Activated T-cell treated with anti-CD3 and anti-CD28 coated beads, Interleukin-2, amount 50 U/mL, for 1 hour (primary cell): ENCODE data around the gene USP9Y.

Experiments used
- DNase-seq: peaks from one replicate; pipeline ENCODE4 v3.0.0-alpha.2; 2020

USP9Y gene

GRCh38 chrY:12808046-12808445 is 107.0 kb downstream of the USP9Y start:
- DNase-seq: no peak

GRCh38 chrY:12809034-12809433 is 108.0 kb downstream of the USP9Y start:
- no peak for DNase-seq

GRCh38 chrY:12823408-12823807 is 122.4 kb downstream of the USP9Y start:
- DNase-seq: no peak

GRCh38 chrY:12826791-12827190 is 125.8 kb downstream of the USP9Y start:
- DNase-seq: no peak

- no peak for DNase-seq
These were observed 132.3 kb downstream of the USP9Y start for GRCh38 chrY:12833284-12833683.

GRCh38 chrY:12837550-12837949 is 136.5 kb downstream of the USP9Y start:
- DNase-seq: no peak

- DNase-seq: no peak
These were observed 140.3 kb downstream of the USP9Y start for GRCh38 chrY:12841368-12841767.

GRCh38 chrY:12846793-12847192 is 145.8 kb downstream of the USP9Y start:
- no peak for DNase-seq

GRCh38 chrY:12855791-12856275 is 154.8 kb downstream of the USP9Y start:
- DNase-seq: no peak

GRCh38 chrY:12867960-12868359 is 166.9 kb downstream of the USP9Y start:
- DNase-seq: no peak

GRCh38 chrY:12896973-12897372 is 195.9 kb downstream of the USP9Y start:
- no peak for DNase-seq

GRCh38 chrY:12898604-12899003 is 197.6 kb downstream of the USP9Y start:
- no peak for DNase-seq

GRCh38 chrY:12904618-12905516 is 203.8 kb downstream of the USP9Y start, which contains the start of gene DDX3Y:
TSS of gene DDX3Y (plus strand) at chrY:12904868. CDS start at chrY:12904937, 69 bp downstream.
- no peak for DNase-seq

- no peak for DNase-seq
These were observed 204.5 kb downstream of the USP9Y start for GRCh38 chrY:12905517-12905872.

GRCh38 chrY:12905895-12906294 is 204.9 kb downstream of the USP9Y start:
- no peak for DNase-seq
